ENCODE data around the gene SLIT2.

SLIT2 gene, protein sequence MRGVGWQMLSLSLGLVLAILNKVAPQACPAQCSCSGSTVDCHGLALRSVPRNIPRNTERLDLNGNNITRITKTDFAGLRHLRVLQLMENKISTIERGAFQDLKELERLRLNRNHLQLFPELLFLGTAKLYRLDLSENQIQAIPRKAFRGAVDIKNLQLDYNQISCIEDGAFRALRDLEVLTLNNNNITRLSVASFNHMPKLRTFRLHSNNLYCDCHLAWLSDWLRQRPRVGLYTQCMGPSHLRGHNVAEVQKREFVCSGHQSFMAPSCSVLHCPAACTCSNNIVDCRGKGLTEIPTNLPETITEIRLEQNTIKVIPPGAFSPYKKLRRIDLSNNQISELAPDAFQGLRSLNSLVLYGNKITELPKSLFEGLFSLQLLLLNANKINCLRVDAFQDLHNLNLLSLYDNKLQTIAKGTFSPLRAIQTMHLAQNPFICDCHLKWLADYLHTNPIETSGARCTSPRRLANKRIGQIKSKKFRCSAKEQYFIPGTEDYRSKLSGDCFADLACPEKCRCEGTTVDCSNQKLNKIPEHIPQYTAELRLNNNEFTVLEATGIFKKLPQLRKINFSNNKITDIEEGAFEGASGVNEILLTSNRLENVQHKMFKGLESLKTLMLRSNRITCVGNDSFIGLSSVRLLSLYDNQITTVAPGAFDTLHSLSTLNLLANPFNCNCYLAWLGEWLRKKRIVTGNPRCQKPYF (N-terminal part only)

DNA sequence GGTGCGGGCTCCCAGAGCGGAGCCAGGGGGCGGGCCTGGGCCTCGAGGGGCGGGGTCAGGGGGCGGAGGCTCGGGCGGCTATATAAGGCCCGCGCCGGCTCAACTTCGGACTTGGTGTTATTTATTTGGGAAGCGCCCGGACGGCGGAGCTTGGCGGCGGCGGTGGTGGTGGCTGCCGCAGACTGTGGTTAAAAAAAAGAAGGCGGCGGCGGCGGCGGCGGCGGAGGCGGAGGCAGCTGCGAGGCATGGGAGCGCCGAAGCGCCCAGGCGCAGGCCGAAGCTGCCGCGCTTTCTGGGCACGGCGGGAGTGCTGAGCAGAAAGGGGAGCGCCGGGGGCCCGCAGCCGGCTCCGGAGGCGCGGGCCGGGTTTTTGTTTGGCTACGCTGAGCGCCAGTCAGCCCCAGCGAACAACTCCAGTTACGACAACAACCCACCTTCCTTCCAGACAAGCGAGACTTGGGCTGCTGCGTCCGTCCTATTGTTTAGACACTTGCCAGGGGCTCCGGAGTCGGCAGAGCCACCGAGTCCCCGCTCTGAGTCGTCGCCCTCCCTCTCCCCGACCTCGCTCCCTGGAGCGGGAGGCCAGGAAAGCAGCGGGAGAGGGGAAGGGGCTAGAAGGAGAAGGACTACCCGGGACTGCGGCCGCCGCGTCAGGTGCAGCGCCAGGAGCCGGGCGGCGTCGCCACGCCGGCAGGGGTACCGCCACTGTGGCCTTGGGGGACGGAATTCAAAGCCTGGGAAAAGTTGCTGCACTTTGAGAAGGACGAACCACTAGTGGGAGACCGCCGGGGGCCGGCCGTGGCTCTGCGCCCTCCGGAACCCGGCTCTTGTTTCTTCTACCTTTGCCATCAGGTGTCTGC is at the start of gene SLIT2:
Gene SLIT2 (plus strand): TSS at position 110 of the 860 bp plus-strand sequence. CDS start 1,911 bp downstream, outside the sequence.
- no peak for DNase-seq (ENCODE audit: low read depth)

DNA sequence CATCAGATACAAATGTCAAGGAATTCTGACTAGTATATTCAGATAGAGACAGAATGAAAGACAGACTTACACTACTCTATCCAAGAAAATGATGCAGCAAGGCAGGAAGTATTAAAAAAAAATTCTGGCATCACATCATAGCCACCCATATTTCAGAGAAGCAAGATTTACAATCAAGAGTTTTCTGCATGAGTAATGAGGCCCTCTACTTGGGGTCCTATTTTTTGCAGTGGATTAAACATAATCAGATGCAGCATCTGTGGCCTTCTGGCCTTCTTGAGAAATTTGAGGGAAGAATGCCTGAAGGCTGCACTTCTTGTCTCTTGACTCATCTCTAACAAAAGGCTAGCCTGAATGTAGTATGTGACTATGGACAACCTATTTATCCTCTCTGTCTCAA is 48.2 kb upstream of the SLIT2 start:
- DNase-seq (ENCODE audit: low read depth): no peak

DNA sequence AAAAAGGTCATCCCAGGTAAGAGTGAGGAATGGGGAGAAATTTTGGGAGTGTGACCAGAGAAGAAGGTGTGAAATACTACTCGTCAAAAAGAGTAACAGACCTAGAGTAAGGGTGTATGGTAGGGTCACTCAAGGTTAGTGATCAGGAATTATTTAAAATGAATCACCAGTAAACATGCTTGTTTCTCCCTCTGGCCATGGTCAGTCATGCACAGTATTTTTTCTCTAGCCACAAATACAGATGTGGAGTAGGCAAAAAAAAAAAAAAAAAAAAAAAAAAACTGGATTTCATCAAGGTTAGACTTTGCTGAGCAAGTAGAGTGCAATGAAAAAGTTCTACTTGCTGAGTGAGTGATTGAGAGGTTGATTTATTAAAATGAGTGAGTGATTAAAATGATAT is 34.2 kb upstream of the SLIT2 start:
- DNase-seq (ENCODE audit: low read depth): no peak

DNA sequence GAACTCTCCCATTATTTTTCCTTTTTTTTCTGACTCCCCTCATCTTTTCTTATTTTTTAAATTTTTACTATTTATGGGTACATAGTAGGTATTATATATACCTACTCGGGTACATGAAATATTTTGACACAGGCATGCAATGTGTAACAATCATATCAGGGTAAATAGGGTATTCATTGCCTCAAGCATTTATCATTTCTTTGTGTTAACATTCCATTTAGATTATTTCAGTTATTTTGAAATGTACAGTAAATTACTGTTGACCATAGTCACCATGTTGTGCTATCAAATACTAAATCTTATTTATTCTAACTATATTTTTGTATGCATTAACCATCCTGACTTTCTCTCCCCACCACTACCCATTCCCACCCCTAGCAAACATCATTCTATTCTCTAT is 33.8 kb upstream of the SLIT2 start:
- DNase-seq (ENCODE audit: low read depth): no peak

DNA sequence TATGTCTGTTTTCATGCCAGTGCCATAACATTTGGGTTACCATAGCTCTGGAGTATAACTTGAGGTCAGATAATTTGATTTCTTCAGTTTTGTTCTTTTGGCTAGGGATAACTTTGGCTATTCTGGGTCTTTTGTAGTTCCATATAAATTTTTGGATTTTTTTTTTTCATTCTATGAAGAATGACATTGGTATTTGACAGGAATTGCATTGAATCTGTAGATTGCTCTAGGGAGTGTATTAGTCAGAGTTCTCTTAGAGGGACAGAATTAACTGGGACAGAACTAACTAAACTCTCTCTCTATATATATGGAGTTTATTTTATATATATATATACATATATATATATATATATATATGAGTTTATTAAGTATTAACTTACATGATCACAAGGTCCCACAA is 32.2 kb upstream of the SLIT2 start:
- DNase-seq (ENCODE audit: low read depth): no peak

DNA sequence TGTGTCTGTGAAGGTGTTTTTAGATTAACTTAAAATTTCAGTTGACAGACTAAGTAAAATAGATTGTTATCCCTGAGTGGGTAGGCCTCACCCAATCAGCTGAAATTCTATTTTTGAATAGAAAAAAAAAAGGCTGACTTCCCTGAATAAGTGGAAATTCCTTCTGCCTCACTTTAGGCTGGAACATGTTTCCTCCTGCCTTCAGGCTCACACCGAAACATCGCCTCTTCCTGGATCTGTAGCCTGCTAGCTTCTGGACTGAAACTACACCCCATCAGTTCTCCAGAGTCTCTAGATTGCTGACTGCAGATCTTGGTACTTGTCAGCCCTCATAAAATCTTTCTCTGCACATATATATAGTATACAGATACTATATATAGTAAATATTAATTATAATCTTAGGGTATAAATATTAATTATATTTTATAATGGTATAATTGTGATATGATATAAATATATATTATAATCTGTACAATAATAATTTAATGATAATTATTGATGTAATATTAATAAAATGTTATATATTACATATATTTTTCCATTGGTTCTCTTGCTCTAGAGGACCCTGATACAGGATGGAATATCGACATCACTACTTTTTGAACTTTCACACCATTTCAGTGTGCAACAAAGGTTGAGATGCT is 13.7 kb upstream of the SLIT2 start:
- no peak for DNase-seq (ENCODE audit: low read depth)

DNA sequence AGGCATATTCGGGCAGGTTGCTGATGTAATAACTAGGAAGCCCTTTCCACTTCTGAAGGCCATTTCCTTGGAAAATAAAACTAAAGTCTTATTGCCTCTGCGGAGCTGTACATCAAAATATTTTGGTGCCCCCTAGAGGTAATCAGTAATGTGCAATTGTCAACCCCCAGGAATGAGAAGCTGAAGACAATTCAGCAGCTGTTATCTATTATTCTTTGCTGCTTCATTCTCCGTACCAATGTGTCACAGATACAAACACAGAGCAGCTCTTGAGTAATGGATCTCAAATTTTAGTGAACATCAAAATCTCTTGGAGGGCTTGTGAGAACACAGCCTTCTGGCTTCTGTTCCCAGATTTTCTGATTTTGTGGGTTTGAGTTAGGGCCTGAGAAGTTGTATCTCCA is 3.5 kb upstream of the SLIT2 start:
- DNase-seq (ENCODE audit: low read depth): no peak

DNA sequence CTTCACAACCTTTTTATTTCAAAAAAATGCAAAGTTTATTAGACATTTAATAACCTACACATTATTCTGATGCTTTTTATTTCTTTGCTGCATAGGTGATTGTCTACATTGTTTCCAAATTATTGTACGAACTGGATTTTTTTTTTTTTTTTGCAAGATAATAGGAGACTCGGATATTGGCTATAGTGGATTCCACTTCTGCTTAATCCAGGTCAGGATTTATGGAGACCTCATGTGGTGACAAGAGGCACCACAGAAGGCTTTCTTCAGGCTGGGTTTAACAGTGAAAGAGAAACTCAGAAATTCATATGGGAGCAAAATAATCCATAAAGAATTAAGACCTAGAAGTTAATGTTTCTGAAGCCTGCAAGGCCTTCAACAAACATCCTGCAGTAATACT is 2.4 kb upstream of the SLIT2 start:
- DNase-seq (ENCODE audit: low read depth): no peak

DNA sequence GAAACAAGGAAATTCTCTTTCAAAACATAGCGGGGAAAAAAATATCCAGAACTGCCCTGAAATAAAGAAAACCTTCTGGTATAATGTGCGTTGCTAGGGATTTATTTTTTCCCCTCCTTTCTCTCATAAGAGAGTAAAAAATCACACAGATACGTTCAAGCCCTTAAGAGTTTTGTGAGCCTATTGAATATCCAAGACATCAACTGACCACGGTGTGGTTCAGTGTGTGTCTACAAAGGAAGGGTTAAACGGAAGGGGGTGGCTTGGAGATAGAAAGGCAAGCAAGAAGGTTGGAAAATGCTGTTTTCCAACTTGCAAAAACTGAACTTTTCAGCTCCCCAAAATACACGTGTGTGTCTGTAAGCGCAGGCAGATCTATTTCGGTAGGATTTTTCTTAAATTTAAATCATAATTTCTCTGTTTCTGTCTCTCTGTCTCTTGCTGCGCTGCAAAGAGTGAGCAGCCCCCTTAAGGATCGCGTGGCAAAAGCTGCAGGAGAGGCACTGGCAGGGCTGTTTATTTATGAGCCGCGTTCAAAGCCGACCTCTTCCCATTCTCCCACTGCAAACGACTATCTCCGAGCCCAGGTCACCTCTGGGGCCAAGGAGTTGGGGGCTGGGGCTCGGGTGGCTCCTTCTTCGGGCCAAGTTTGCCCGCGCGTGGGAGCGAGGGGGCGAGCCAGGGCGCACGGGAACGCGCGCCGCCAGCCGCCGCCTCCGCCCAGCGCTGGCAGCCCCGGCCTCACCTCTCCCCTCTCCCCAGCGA is 492 bp upstream of the SLIT2 start:
- DNase-seq (ENCODE audit: low read depth): no peak

DNA sequence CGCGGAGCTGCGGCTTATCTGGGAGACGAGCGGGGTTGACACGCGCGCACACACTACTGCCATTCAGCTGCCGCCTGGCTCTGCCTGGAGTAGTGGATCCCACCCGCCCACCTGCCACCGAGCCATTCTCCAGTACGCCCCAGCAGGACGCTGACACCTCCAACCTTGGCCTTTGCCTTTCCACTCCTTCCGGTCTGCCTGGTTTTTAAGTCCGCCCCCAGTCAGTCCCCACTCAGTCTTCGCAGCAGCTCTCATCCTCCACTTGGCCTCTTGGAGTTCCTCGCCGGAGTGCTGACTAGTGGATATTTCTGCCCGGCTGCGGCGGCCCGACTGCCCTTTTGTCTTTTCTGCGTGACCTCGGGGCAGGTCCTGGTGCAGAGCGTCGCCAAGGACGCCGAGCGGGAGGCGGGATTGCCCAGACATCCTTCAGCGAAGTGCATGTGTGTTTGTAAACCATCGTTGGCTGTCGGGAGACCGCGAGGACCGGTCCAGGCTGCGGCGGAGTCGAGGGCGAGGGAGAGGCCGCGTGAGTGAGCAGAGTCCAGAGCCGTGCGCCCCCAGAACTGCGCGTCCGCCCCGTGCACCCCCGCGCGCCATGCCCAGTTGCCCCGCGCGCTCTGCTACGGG is 1.1 kb downstream of the SLIT2 start:
- no peak for DNase-seq (ENCODE audit: low read depth)

DNA sequence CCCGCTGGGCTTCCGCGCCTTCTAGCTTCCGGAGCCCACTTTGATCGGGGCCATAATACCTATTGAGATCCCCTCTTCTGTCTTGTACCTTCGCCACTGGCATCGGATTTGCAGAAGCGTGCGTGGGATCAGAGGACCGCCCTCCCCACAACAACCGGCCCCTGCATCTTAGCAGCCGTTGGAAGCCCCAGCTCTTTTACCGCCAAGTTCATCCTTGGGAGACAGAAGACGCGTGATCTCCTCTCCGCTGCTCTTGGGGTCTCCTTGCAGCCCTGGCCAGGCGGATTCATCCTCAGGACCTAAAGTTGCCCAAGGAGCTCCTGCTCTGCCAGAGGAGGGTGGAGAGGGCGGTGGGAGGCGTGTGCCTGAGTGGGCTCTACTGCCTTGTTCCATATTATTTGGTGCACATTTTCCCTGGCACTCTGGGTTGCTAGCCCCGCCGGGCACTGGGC is 1.6 kb downstream of the SLIT2 start:
- no peak for DNase-seq (ENCODE audit: low read depth)

DNA sequence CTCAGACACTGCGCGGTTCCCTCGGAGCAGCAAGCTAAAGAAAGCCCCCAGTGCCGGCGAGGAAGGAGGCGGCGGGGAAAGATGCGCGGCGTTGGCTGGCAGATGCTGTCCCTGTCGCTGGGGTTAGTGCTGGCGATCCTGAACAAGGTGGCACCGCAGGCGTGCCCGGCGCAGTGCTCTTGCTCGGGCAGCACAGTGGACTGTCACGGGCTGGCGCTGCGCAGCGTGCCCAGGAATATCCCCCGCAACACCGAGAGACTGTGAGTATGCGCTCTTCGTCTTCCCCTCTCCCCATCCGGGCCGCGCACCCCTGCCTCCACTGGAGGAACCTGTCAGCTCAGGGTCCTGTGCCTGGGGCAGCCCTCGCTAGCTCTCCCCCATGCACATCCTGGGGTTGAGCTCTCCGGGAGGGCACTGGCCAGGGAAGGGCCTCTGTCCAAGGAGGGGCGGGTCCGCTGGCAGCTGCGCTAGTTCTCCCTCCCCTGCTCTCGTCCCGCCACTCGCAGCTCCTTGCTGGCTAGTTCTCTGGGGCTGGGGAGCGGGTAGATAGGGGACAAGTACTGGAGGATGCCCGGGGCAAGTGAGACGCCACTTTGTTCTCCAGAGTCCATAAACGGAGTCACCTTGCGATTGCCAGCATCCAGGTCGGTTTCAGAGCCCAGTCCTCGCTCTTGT is 2.2 kb downstream of the SLIT2 start:
- DNase-seq (ENCODE audit: low read depth): no peak

DNA sequence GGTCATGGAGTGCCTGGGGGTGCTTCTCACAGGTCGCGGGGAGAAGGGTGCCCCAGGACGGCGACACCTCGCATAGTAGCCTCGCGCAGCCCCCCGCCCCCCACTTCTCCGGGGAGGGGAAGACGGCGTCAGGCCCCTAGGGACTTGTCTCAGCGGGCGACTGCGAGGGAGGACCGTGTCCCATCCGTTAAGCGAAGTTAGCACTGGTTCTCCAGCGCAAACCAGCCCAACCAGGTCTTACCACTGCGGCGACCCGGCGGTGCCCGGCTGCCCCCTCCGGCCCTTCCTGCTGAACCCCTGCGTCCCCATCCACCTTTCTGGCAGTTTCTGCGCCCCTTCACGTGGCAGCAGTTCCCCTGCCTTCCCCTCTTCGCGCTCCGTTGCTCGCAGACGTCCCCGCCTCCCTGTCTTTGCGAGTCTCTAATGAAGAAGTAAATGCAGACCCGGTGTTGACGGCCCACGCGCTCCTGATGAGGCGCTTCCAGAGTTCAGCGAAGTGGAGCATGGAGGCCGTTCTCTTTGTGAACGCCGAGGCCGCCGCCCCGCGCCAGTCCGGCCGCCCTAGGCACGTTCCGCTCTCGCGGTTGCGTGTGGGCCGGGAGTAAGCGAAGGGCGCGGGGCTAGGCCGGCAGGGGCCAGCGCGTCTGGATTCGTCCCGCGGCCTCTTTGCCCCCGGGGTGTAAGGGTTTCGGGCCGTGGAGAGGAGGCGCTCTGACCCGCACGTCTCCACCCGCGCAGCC is 3.0 kb downstream of the SLIT2 start:
- no peak for DNase-seq (ENCODE audit: low read depth)

DNA sequence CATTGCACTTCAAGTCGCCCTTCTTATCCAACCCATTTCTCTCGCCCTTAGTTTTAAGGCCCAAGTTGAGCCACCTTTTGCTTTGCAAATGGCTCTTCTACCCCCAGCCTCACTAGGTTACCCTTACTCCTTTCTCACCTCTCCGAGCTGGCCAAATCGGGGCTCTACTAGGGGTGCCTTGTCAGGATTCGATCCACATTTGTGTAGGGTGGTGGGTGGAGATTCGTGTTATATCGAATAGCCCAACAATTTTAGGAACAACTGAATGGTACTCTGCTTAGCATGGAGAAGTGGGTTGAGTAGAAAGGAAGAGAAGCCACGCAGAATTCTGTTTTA is 3.5 kb downstream of the SLIT2 start:
- DNase-seq (ENCODE audit: low read depth): no peak

DNA sequence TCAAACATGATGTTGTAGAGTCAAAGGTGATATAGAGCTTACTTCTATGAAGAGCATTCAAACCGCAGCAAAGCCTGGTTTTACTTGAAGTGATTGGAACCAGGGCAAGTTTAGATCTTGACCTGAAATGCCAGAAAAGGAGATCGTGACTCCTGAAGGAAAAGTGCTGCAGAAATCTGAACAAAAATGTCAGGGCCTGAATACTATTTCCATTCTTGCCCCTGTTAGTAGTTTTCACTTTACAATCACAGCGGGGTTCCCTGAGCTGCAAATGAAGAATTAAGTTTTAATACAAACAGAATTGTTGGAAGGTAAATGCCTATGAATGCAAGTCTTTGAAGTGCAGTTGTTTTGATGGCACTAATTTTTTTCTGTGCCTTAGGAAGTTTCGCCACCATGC is 4.1 kb downstream of the SLIT2 start:
- no peak for DNase-seq (ENCODE audit: low read depth)

DNA sequence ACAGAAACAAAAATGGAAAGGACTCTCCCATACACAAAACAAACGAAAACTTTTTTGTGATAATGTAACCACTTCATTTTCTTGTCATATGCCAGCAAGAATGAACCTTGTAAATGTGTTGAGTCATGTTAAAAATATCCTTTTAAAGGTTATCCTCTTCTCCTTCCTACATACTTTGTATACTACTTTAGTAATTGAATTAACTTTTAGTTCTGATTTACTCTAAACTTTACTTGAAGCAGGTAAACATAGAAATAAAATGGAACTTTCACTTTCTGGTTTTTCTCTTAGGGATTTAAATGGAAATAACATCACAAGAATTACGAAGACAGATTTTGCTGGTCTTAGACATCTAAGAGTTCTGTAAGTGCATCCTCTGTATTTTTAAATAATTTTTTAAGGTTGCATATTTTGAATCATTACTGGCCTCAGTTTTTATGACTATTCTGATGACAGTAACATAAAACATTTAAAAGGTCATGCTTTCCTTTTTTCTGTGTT is 4.7 kb downstream of the SLIT2 start:
- no peak for DNase-seq (ENCODE audit: low read depth)

DNA sequence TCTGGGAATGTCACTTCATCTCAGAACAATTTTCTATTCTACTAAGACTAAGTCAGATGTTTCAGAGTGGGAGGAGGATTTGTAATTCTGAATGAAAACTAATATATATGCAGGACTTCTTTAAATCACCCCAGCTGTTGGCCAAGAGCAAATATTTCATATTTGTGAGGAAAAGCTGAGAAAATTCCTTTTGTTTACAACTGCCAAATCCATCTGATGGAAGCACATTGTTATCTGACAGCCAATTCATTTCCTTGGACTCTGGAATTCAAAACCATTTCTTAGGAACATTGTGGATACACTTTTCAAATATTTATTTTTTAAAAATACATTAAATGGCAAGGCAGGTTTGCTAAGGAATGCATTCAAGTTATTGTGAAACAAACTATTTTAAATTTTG is 8.0 kb downstream of the SLIT2 start:
- no peak for DNase-seq (ENCODE audit: low read depth)

DNA sequence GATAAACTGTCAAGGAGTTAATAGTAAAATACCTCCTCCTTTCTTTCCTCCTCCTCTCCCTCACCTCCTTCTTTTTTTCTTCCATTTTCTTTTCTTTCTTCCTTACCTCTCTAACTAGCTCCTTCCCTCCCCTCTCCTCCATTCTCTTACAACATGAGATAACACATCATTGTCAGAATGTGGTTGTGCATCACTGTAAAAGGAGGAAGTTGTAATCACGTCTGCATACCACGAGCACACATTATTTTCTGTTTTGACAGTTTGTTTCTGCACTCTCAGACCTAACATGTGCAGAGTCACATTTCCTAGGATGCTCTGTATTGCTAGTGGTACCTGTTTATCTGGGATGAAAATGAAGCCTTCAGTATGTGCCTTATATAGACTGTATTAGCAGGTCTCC is 9.1 kb downstream of the SLIT2 start:
- DNase-seq (ENCODE audit: low read depth): no peak

DNA sequence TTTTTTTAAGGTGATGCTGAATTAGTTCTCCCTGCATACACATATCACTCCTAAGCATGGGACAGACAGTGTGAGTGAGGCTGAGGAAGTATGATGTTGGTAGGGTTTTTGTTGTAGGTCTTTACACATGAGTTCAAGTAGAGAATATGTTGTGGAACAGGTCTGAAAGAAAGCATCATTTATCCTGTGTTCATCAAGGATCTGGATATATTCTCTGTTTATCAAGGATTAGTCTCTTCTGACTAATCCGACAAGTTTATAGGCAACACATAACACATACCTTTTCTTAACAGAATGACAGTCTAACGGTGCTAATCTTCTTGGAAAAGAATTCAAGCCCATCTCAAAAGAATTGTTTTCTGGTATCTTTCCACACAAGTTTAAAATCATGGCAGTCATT is 10.5 kb downstream of the SLIT2 start:
- DNase-seq (ENCODE audit: low read depth): no peak

DNA sequence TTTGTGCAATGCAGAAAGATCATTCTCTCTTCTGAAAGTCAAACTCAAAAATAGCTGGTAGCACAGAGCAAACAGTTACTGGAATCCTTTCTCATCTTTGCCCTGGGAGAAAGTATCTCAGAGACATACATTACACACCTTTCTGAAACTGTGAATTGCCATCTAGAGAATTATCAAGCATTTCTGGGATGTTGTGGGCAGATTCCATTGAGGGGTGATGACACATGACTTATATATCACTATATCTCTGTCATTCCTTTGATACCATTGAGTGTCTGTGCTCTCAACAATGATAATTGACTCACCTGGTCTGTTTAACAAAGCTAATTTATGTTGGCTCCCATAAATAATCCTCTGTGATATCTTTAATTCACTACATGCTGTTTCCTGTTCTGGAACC is 13.0 kb downstream of the SLIT2 start:
- no peak for DNase-seq (ENCODE audit: low read depth)
